GM12878 (cell line): ENCODE measurements around the gene QSOX2. TPM values are rescaled to one million over a fixed set of nuclear protein-coding genes. Genes with fewer than 3 reads are reported as not detected.

Source experiments
- ATAC-seq: fragments of 200-7000 bp; cut with Tn5 transposase; 3 replicates; pipeline ENCODE4 v1.9.1; 2020; ENCODE audit warnings: mild to moderate bottlenecking, moderate library complexity
- BruUV-seq: library from RNA; stranded (reverse); fragments of 400-500 nt; replicated peaks from 2 replicates; lab custom pipeline; 2021; lab: Mats Ljungman, UMichigan
- CTCF ChIA-PET: fragments of 300-600 bp; sonication (Branson Sonifier 250); formaldehyde crosslinking; extraction: SDS; loops from one replicate; lab custom pipeline; 2021; ENCODE audit warnings: inconsistent platforms; lab: Yijun Ruan, JAX
- POLR2A ChIA-PET: fragments of 350-600 bp; formaldehyde crosslinking; extraction: SDS; loops from one replicate; lab custom pipeline; 2021; ENCODE audit warnings: inconsistent platforms; lab: Charles Lee
- RAD21 ChIA-PET: fragments of 300-600 bp; sonication (Branson Sonifier 250); formaldehyde crosslinking; loops from one replicate; lab custom pipeline; 2023; ENCODE audit warnings: antibody characterized with exemption; ENCODE audit not compliant: unreplicated experiment; lab: Charles Lee
- SMC1A ChIA-PET: fragments of 300-600 bp; sonication (Branson Sonifier 250); formaldehyde crosslinking; loops from one replicate; lab custom pipeline; 2023; ENCODE audit not compliant: unreplicated experiment, uncharacterized antibody; lab: Charles Lee
- DNase-seq: peaks from one replicate; pipeline ENCODE4 v3.0.0-alpha.2; 2011; ENCODE audit warnings: low read depth, low spot score
- FAIRE-seq: peaks from 3 replicates; lab custom pipeline; 2011; peaks lifted over from hg19 to GRCh38; lab: Jason Lieb, UNC
- H2AFZ ChIP-seq: 2 replicates; pipeline ENCODE4 v1.6.0; 2011; ENCODE audit warnings: low read depth, low read length, control low read depth; ENCODE audit not compliant: control insufficient read depth
- H3K27ac ChIP-seq: 2 replicates; pipeline ENCODE4 v1.5.1; 2011; ENCODE audit warnings: control low read depth; ENCODE audit not compliant: control insufficient read depth, insufficient read depth
- H3K27me3 ChIP-seq, 2 experiments: replicated peaks in 1 of 2; 2 replicates each; pipeline versions ENCODE4 v1.6.0 to v1.6.1; 2011; ENCODE audit warnings: low read length in 1 of 2; ENCODE audit not compliant: control insufficient read depth in 2 of 2, insufficient read depth in 2 of 2
- H3K36me3 ChIP-seq, 2 experiments: 2 replicates each; pipeline ENCODE4 v1.5.1; 2011; ENCODE audit warnings: low read length in 1 of 2; ENCODE audit not compliant: control insufficient read depth in 2 of 2, insufficient read depth in 2 of 2
- H3K4me1 ChIP-seq: 2 replicates; pipeline ENCODE4 v1.6.1; 2011; ENCODE audit warnings: mild to moderate bottlenecking, low read length, moderate library complexity, mixed read lengths; ENCODE audit not compliant: control insufficient read depth, insufficient read depth
- H3K4me2 ChIP-seq: 2 replicates; pipeline ENCODE4 v1.6.0; 2011; ENCODE audit warnings: control low read depth; ENCODE audit not compliant: control insufficient read depth, insufficient read depth
- H3K4me3 ChIP-seq: fragments of 200-600 bp; sonication (generic); 2 replicates; pipeline ENCODE4 v1.5.1; 2016
- H3K79me2 ChIP-seq: 2 replicates; pipeline ENCODE4 v1.6.0; 2011; ENCODE audit warnings: low read length; ENCODE audit not compliant: control insufficient read depth, insufficient read depth
- H3K9ac ChIP-seq: 2 replicates; pipeline ENCODE4 v1.8.0; 2011; ENCODE audit warnings: low read length, control low read depth, mixed read lengths; ENCODE audit not compliant: control insufficient read depth, insufficient read depth
- H3K9me3 ChIP-seq: replicated peaks from 3 replicates; pipeline ENCODE4 v1.5.1; 2011; ENCODE audit warnings: mild to moderate bottlenecking, low read length; ENCODE audit not compliant: control insufficient read depth, insufficient read depth
- H4K20me1 ChIP-seq: 2 replicates; pipeline ENCODE4 v1.6.0; 2011; ENCODE audit not compliant: control insufficient read depth, insufficient read depth
- BHLHE40 ChIP-seq, 2 experiments: fragments of 450-650 bp in 1 of 2; IDR thresholded peaks; 2 replicates each; pipeline ENCODE4 v1.6.1; 2011 to 2017; ENCODE audit warnings: low read depth in 2 of 2, borderline replicate concordance in 1 of 2, improper control_type of control experiment in 1 of 2, low read length in 1 of 2, mild to moderate bottlenecking in 1 of 2
- NFYA ChIP-seq: IDR thresholded peaks from 2 replicates; pipeline ENCODE4 v1.6.1; 2011; ENCODE audit warnings: low read depth, mild to moderate bottlenecking, low read length, improper control_type of control experiment, borderline replicate concordance
- PBX3 ChIP-seq: IDR thresholded peaks from 2 replicates; pipeline ENCODE4 v1.6.1; 2011; ENCODE audit warnings: mild to moderate bottlenecking, low read depth, low read length, moderate library complexity; ENCODE audit not compliant: insufficient replicate concordance
- POLR2AphosphoS5 ChIP-seq: IDR thresholded peaks from 2 replicates; pipeline ENCODE4 v1.6.1; 2011; ENCODE audit warnings: mild to moderate bottlenecking, low read length, inconsistent platforms
- RBBP5 ChIP-seq: fragments of 200-600 bp; sonication (generic); conservative IDR thresholded peaks from 2 replicates; pipeline ENCODE4 v1.6.1; 2016
- SRF ChIP-seq, 2 experiments: IDR thresholded peaks; 2 replicates each; pipeline ENCODE4 v1.6.1; 2011; ENCODE audit warnings: low read depth in 2 of 2, low read length in 2 of 2, mild to moderate bottlenecking in 1 of 2, moderate library complexity in 1 of 2
- TBL1XR1 ChIP-seq: IDR thresholded peaks from 2 replicates; pipeline ENCODE4 v1.6.1; 2012; ENCODE audit warnings: low read depth, low read length, improper control_type of control experiment
- TCF3 ChIP-seq: IDR thresholded peaks from 2 replicates; pipeline ENCODE4 v1.6.1; 2012; ENCODE audit warnings: low read depth, mild to moderate bottlenecking, low read length, borderline replicate concordance; ENCODE audit not compliant: insufficient read depth
- ZNF207 ChIP-seq: fragments of 450-650 bp; IDR thresholded peaks from 2 replicates; pipeline ENCODE4 v1.6.1; 2014; ENCODE audit warnings: antibody characterized with exemption, mild to moderate bottlenecking, borderline replicate concordance
- ZZZ3 ChIP-seq: IDR thresholded peaks from 2 replicates; pipeline ENCODE4 v1.6.1; 2011; ENCODE audit warnings: low read depth; ENCODE audit not compliant: control insufficient read depth, insufficient read length
- WGBS: methylation state at CpG from one replicate; pipeline ENCODE4 v1.1.6; 2016; ENCODE audit warnings: low lambda C conversion rate; ENCODE audit not compliant: insufficient replicate concordance, insufficient coverage; ENCODE audit errors: missing lambda C conversion rate; 5-methylcytosine and 5-hydroxymethylcytosine counted together
- in situ Hi-C: fragments of 300-500 bp; cut with MboI; formaldehyde crosslinking; loops from 9 replicates; pipeline ENCODE4 v1.14.3; 2018; ENCODE audit warnings: mixed read lengths
- intact Hi-C: fragments of 100-400 bp; cut with micrococcal nuclease; formaldehyde crosslinking; loops from one replicate; pipeline ENCODE4 v1.14.2; 2022; ENCODE audit not compliant: unreplicated experiment
- polyA plus RNA-seq, 11 experiments: library from polyadenylated mRNA; depleted of rRNA in 4 of 11; unstranded in 6 of 11; stranded (reverse) in 5 of 11; fragments of >200 nt; fragmentation: Nextera tagmentation in 4 of 11; fragmentation: Illumina TruSeq in 1 of 11; extraction: Ambion mirVana in 4 of 11; extraction: Trizol in 1 of 11; gene quantifications; 1 replicate in 1 of 11; 2 replicates in 10 of 11; pipeline versions ENCODE4 v1.2.1 to v1.2.3, GENCODE V29; 2011 to 2016; ENCODE audit warnings: inconsistent platforms in 2 of 11, missing spikeins in 2 of 11, low read depth in 1 of 11
- total RNA-seq, 4 experiments: library from RNA; depleted of rRNA in 3 of 4; stranded (reverse); fragments of >200 nt in 3 of 4; fragmentation: Illumina TruSeq in 1 of 4; extraction: Trizol in 1 of 4; gene quantifications; 2 replicates each; pipeline versions ENCODE4 v1.2.1 to v1.2.3, GENCODE V29; 2013 to 2021

The QSOX2 gene
- total and polyA plus RNA-seq, 10 of the 15 experiments (the other 5 are each of a cell fraction or from before 2014, with no cell fraction given), result 0.34 to 16.1 (median 8.2) TPM

- BruUV-seq, result no TSS peak
Measured at GRCh38 chr9:136274786-136275654, 29.4 kb upstream of the QSOX2 start.

More at GRCh38 chr9:136274786-136275654, 29.4 kb upstream of the QSOX2 start:
- ChIA-PET CTCF (interaction anchor here (1.3 to 1.7 kb wide), 2 partner anchors 8 kb away, joined by 4 read pairs; no protein-coding TSS in a partner anchor), POLR2A (no interaction called here), SMC1A (no interaction called here), RAD21 (interaction anchor here (1.1 kb wide), 1 partner anchor 8 kb away, joined by 3 read pairs; no protein-coding TSS in a partner anchor)
- Histone ChIP-seq H4K20me1 (no peaks in the 10 kb centered on the region), H2AFZ (no peak overlapping the region), H3K9me3 (no peaks in the 10 kb centered on the region), H3K9ac (no peak overlapping the region), H3K4me3 (no peak overlapping the region), H3K79me2 (no peaks in the 10 kb centered on the region), H3K4me2 (no peak overlapping the region), H3K4me1 (no peaks in the 10 kb centered on the region), H3K27ac (no peak overlapping the region), H3K36me3 (no peaks in the 10 kb centered on the region), H3K27me3 (peaks cover 0 to 2% of the 10 kb centered on the region in 2 experiments; a peak in 2 of 4 replicates)
- in situ Hi-C loops, result loop anchor here (5.0 kb wide), 1 partner anchor 103 kb away; no protein-coding TSS in a partner anchor
- no peak for TF ChIP-seq NFYA
- TF ChIP-seq POLR2AphosphoS5, result no peak
- no peak for TF ChIP-seq SRF (IDR thresholded peaks at IDR 0.05; ENCODE audit: low read depth in 2 of 2, low read length in 2 of 2)
- no peak for TF ChIP-seq ZZZ3
- no peak for TF ChIP-seq TBL1XR1
- no peak for TF ChIP-seq RBBP5
- no peak for TF ChIP-seq PBX3
- no peak for TF ChIP-seq ZNF207
- TF ChIP-seq TCF3, result no peak
- TF ChIP-seq BHLHE40 (IDR thresholded peaks at IDR 0.05; ENCODE audit: borderline replicate concordance in 1 of 2, low read depth in 2 of 2, low read length in 1 of 2), result no peak
- WGBS, result 32% methylated on average over 25 of the region's 28 CpGs
- DNase-seq, result no peak
- intact Hi-C loops, result no loop called here
- no peak for ATAC-seq
- no peak for FAIRE-seq
